NK-92 (cell line): ENCODE results near the gene EXOC4.

ENCODE experiments used
- DNase-seq: peaks from one replicate; lab custom pipeline; 2025; ENCODE audit not compliant: unreplicated experiment; lab: John Stamatoyannopoulos, UW

EXOC4 gene

DNA sequence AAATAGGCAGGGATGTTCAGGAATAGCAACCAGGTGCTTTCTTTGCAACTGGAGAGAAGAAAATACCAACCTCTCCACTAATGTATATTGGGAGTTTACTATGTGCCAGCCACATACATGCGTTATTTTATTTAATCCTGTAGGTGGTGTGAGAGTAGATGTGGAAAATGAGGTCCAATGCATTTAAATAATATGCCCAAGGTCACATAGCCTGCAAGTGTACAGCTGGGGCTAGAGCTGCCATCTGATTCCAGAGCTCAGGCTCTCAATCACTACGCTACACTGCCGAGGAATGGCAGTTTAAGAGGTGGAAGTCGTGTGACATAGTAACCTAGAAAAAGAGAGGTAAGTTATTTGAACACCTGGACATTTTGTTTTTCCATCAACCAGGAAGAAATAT is 277.0 kb downstream of the EXOC4 start:
- no peak for DNase-seq

DNA sequence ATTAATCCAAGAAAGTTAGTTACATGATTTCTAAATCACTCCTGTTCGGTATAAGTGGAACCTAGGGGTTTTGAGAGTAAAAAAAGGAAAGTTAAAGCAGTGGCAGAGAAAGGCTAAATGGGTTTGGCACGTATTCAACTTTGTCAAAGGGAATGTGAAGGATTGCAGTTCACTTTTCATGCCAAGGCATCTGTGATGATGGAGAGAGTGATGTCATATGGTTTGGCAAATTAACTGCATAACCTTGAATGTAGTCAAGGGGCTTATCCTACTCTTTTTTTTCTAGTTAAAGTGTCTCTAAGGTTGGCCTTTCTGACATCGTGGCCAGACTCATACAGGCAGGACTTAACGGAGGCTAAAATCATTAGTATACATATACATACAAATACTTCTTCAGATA is 277.8 kb downstream of the EXOC4 start:
- no peak for DNase-seq

- DNase-seq: no peak
These were observed 281.9 kb downstream of the EXOC4 start for GRCh38 chr7:133534816-133535215.

GRCh38 chr7:133535308-133535707 is 282.4 kb downstream of the EXOC4 start:
- no peak for DNase-seq

DNA sequence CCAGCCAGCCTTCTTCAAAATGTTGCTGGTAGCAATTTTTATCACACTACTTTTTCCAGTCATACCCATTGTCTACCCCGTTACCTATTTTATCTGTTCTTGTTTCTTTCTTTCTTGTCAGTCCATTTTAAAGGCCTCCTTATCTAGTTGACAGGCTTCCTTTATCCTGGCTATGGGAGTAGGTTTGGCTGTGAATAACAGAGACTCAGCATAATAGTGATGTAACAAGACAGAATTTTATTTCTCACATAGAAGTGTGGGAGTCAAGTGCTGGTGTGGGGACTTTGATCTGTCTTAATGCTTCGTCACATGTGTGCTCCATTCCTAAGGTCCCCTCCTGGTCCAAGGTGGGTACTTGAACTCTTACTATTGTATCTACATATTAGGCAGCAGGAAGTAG is 283.6 kb downstream of the EXOC4 start:
- DNase-seq: no peak

GRCh38 chr7:133539016-133539415 is 286.1 kb downstream of the EXOC4 start:
- no peak for DNase-seq

DNA sequence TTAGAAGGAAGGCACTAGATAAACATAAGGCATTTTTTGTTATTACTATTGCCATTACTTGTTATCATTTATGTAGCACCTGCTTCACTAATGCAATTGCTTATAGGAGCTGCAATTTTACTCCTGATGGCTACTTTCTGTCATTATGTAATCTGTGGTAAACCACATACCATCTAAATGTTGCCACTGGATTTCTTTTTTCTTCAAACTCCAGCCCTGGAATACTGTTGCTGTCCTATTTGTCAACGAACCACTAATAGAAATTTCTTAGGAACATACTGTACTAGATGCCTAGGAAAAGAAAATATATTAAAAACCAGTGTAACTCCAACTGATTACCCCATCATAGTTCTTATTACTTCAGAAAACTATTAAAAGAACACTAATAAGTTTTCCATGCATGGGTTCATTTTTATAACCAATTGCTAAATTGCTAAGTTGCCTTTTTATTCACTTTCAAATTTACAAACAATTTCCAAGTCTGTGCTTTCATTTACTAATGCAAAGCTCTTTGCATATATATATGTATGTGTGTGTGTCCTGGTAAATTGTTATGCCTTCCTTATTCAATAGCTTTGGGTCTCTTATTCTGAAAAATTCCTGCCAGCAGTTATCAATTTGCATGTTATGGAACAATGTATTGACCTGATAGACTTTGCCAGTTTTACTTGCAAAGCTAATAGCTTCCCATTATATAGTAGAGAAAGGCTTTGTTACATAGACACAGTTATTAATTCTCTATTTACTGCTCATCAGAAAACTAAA is 287.4 kb downstream of the EXOC4 start:
- no peak for DNase-seq

DNA sequence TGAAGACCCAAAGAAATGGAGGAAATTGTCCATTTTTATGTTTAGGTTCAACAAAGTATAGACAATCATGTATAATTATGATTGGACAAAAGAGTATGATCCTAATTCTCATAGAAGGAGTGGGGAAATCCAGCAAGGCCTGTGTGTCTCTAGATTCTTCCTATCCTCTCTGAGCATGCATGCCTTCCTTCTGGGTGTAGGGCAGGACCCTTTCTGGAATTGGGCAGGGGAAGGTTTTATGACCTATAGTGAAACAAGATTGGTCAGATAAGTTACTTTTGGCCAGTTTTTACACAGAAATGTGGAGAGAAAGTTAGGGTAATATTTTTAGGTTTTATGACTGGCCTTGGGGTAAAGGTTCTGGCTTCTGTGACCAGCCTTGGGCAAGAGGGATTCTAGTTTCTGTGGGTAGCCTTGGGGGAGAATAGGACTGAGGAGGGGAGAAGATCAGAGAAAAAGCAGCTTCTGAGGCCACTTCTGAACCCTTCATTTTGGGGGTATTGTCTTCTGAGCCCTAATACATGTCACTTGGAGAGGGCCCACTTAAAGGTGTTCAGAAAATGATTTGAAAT is 289.4 kb downstream of the EXOC4 start:
- DNase-seq: no peak

DNA sequence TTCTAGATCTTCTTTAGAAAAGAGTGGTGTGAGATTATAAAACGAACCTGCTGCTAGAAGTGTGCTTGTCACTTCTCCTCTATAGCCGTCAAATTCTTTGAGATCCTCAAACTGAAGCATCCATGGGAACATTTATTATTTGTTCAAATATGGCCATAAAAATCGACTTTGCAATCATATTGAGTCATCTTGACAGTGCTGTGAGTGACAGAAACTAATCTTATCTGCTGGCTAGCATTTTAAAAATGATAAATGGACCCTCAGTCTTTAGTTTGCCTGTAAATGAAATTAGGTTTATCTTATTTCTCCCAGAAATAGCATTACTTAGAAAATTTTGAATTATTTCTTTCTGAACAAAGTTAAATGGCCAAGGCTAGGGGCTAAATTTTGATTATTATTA is 290.8 kb downstream of the EXOC4 start:
- DNase-seq: no peak

DNA sequence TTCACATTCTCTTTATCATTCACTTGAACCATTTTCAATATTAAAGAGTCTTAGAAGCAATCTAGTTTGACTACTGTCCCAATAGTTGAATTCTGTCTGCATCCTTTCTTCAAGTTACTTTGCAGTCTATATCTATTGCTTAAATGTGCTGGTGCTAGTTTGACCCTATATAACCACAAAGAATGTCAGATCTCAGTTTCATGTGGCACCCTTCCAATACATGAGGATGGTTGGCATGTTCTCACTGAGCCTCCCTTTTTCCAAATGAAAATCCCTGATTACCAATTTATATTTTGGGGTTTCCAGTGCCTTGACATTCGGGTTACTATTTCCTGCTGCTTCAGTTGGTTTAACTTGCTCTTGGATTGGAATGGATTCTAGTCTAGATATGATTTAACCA is 292.7 kb downstream of the EXOC4 start:
- no peak for DNase-seq

DNA sequence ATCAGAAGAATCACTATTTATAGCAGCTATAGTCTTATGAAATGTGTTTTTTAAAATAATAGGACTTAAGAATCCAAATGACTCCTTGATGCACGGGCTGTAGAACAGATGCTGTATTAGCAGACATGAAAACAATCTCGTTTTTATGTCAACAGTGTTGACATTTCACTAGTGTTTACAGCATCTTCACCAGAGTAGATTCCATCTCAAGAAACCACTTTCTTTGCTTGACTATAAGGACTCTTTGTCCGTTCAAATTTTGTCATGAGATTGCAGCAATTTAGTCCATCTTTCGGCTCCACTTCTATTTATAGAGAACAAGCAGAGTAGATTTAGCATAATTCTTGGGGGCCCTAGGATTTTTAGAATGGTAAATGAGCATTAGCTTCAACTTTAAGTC is 295.1 kb downstream of the EXOC4 start:
- no peak for DNase-seq

DNA sequence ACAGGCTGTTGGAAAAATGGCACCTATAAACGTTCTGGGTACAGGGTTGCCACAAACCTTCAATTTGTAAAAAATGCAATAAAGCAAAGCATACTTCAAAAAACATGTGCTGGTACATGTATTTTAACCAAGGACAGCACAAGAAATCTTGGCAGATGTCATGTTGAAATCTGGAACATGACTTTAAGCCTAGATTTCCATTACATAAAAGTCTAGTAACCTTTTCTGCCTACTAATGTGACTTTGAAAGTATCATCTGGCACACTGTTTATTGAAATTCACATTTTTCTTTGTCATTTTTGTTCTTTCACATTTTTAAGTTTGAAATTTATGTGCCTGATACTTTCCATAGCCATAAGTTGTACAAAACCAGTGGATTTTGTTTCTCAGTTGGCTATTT is 296.8 kb downstream of the EXOC4 start:
- no peak for DNase-seq

DNA sequence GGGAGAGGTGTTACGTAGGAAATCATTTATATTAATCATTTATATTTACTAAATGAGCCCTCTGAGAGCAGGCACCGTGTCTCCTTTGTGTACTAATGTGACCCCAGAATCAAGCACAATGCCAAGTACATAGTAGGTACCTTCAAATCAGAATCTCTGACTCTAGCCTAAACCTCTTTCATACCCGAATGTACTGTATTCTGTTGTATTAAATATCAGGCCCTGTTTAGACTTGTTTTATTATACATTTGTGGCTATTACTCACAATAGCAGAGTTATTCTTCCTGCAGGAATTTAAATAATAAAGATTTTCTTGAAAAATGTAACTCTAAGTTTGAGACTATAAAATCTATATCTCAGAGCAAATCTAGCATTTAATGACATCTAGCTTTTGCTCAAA is 297.3 kb downstream of the EXOC4 start:
- DNase-seq: no peak

- DNase-seq: no peak
These were observed 297.9 kb downstream of the EXOC4 start for GRCh38 chr7:133550811-133551210.

DNA sequence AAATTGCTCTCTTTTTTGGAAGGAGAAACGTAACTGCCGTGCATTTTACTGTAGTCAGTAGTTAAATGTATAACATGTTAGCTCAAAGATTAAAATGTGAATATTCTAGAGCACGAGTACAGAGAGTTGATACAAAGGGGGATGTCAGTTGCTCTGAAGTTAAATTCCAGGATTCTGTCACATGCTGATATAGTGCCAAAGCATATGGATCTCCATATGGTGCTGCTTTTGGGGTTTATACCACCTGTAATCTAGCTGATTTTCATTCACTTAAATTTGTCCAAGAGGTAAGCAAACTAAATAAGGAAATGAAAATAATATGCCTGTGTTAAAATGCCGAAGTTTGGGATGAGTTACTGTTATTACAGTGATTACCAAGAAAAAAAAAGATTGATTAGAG is 298.6 kb downstream of the EXOC4 start:
- DNase-seq: no peak

GRCh38 chr7:133552079-133552478 is 299.2 kb downstream of the EXOC4 start:
- DNase-seq: no peak

- DNase-seq: no peak
These were observed 301.5 kb downstream of the EXOC4 start for GRCh38 chr7:133554330-133554729.

DNA sequence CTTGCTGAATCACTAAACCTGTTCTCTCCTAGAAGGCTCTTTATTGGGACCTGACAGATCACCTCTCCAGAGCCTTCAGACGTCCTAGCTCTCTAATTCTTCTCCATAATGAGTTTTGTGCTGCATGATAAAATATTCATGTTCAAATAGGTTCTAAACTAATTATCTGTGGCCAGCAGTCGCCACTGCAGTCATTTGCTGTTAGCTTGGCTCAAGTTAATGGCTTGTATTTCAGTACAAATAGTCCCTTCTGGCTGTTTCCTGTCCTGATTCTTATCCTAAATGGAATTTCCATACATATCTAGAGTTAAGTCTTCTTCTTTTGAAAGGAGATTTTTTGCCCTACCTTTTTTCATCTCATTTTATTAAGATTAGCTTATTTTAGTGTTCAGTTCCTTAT is 303.2 kb downstream of the EXOC4 start:
- no peak for DNase-seq

DNA sequence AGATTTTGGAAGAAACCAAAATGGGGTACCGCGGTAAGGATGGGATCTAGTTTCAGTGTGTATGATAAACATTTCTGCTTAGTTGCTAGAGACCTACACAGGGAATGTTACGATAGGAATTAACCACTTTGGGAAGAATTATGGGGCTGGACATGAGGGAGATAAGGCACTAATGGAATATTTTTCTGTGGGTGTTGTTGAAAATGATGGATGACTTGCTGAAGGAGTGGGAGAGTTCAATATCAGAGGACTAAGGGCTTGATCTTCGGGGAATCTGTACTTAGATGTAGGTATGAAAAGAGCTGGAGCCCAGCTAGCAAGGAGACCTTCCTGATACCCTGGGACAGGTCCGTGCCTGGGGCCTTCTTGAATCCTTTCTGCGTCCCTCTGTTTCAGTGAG is 303.7 kb downstream of the EXOC4 start:
- no peak for DNase-seq

DNA sequence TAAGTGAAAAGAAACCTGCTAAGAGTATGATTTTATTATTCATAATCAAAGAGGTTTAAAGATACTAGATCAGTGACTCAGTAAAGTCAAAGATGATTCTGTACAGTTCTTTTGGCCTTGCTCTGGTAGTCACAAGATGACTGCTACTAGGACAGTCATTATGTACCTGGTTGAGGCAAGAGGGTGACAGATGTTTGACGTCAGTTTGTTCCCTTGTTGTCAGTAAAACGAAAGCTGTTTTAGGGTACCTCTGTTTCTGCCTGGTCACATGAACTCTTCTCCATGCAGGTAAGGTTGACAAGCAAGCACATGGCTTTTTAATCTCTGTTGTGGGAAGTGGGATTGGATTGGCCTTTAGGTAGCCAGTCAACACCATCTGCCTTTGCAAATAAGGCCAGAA is 308.0 kb downstream of the EXOC4 start:
- DNase-seq: no peak

DNA sequence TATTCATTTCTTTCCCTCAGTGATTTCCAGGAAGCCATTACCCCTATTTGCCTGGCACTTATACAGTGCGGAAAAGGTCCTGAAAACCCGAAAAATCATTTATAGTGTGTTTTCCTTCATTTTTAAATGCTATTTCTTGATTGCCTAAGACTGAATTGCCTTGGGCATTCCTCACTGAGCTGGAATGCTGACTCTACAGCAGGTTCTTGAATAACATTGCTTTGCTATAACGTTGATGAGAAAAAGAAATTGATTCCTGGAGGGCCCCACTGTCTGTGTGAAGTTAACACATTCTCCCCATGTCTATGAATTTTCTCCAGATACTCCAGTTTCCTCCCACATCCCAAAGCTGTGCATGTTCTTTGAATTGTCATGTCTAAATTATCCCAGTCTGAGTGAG is 308.5 kb downstream of the EXOC4 start:
- no peak for DNase-seq

DNA sequence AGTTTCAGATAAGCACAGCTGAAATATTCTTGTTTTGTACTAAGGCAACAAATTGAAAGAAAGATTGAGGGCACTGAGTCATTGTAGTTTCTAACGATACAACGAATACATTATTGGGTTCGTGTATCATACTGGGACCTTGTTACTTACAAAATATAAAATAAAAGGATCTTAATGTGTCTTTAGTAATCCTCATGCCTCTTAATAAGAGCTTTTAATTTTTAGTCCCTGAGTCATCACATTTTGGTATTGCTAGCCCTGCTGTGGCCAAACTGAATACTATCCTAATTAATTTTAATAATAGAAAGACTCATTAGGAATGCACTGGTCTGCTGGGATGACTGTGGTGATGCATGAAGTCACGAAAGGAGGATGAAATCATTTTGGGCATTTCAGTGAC is 309.7 kb downstream of the EXOC4 start:
- DNase-seq: no peak

DNA sequence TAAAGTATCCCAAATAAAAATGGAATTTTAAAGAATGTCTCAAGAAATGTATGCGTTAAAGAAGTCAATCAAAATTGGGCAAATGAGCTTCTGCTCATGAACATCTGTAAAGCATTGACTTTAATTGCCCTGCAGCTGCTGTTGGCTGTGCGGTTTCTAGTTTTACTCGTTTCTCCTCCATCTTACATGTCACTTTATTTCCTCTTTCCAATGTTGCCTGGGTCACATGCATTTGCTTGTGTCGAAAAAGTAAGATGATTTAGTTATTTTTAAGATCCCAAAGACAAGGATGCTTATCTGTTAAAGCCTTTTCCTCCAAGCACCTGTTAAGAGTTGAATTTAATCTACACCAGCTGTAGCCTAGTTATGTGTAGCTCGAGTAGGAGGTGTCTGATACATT is 310.4 kb downstream of the EXOC4 start:
- no peak for DNase-seq
